HCT116 (cell line): ENCODE data around the gene TAF5L. TPM values are rescaled to one million over a fixed set of nuclear protein-coding genes. Genes with fewer than 3 reads are reported as not detected.

Source experiments
- ATAC-seq: fragments of 200-7000 bp; cut with Tn5 transposase; 2 replicates; pipeline ENCODE4 v1.9.1; 2020; ENCODE audit warnings: mild to moderate bottlenecking, moderate library complexity
- BruUV-seq: library from RNA; stranded (reverse); fragments of 400-500 nt; replicated peaks from 2 replicates; lab custom pipeline; 2021; lab: Mats Ljungman, UMichigan
- CTCF ChIA-PET: fragments of 300-600 bp; sonication (Branson Sonifier 250); formaldehyde crosslinking; loops from one replicate; lab custom pipeline; 2021; ENCODE audit warnings: antibody characterized with exemption; lab: Charles Lee
- POLR2A ChIA-PET: fragments of 300-600, 350-600 bp; sonication (Branson Sonifier 250); formaldehyde crosslinking; loops from one replicate; lab custom pipeline; 2021; ENCODE audit warnings: antibody characterized with exemption; lab: Charles Lee
- RAD21 ChIA-PET, 2 experiments: fragments of 300-600 bp; sonication (Branson Sonifier 250); formaldehyde crosslinking; loops; one replicate each; lab custom pipeline; 2023; ENCODE audit warnings: low total read pairs in 2 of 2; ENCODE audit not compliant: uncharacterized antibody in 2 of 2, unreplicated experiment in 2 of 2, low non-redundant PET in 1 of 2; lab: Charles Lee
- DNase-seq: peaks from one replicate; pipeline ENCODE4 v3.0.0-alpha.2; 2010; ENCODE audit warnings: low read depth, low spot score
- H2AFZ ChIP-seq: fragments of 200-600 bp; shearing (Covaris generic), sonication (generic); 2 replicates; pipeline ENCODE4 v1.6.1; 2017; ENCODE audit warnings: low read depth, mixed run types, mixed read lengths, antibody characterized with exemption, low read length; ENCODE audit not compliant: poor library complexity, severe bottlenecking
- H3K27ac ChIP-seq: 2 replicates; pipeline ENCODE4 v1.5.1; 2012; ENCODE audit warnings: low read depth, low read length
- H3K27me3 ChIP-seq: fragments of 200-600 bp; sonication (generic); 2 replicates; pipeline ENCODE4 v1.6.1; 2016; ENCODE audit warnings: mixed run types, low read length, mixed read lengths; ENCODE audit not compliant: insufficient read depth
- H3K36me3 ChIP-seq, 2 experiments: fragments of 200-500 bp in 1 of 2; fragments of 200-600 bp in 1 of 2; sonication (Bioruptor generic) in 1 of 2; sonication (generic) in 1 of 2; 2 replicates each; pipeline versions ENCODE4 v1.5.1 to v1.6.1; 2014 to 2016; ENCODE audit warnings: low read length in 2 of 2, inconsistent platforms in 1 of 2, mixed read lengths in 1 of 2, mixed run types in 1 of 2; ENCODE audit not compliant: insufficient read depth in 2 of 2, control insufficient read depth in 1 of 2
- H3K4me1 ChIP-seq, 2 experiments: fragments of 200-600 bp in 1 of 2; sonication (generic) in 1 of 2; 2 replicates each; pipeline versions ENCODE4 v1.5.1 to v1.6.1; 2012 to 2017; ENCODE audit warnings: low read length in 2 of 2, inconsistent platforms in 1 of 2, mild to moderate bottlenecking in 1 of 2, mixed read lengths in 1 of 2, mixed run types in 1 of 2, moderate library complexity in 1 of 2; ENCODE audit not compliant: insufficient read depth in 2 of 2, control insufficient read depth in 1 of 2
- H3K4me2 ChIP-seq: fragments of 200-600 bp; sonication (generic); 2 replicates; pipeline ENCODE4 v1.6.1; 2017; ENCODE audit warnings: mixed run types, low read length, mixed read lengths
- H3K4me3 ChIP-seq, 2 experiments: fragments of 200-600 bp in 1 of 2; sonication (generic) in 1 of 2; replicated peaks in 1 of 2; 2 replicates each; pipeline ENCODE4 v1.5.1; 2011 to 2016; ENCODE audit warnings: low read length in 2 of 2, control low read depth in 1 of 2, low read depth in 1 of 2, mild to moderate bottlenecking in 1 of 2, mixed read lengths in 1 of 2, mixed run types in 1 of 2
- H3K79me2 ChIP-seq: fragments of 200-600 bp; sonication (generic); 2 replicates; pipeline ENCODE4 v1.6.1; 2017; ENCODE audit warnings: mild to moderate bottlenecking, mixed run types, low read length, moderate library complexity, mixed read lengths; ENCODE audit not compliant: insufficient read depth
- H3K9ac ChIP-seq: fragments of 200-600 bp; sonication (generic); 2 replicates; pipeline ENCODE4 v1.6.1; 2016; ENCODE audit warnings: low read length, mixed read lengths
- H3K9me2 ChIP-seq: fragments of 200-600 bp; sonication (generic), shearing (Covaris generic); 2 replicates; pipeline ENCODE4 v1.6.1; 2017; ENCODE audit warnings: mixed run types, mild to moderate bottlenecking, moderate library complexity; ENCODE audit not compliant: insufficient read depth
- H3K9me3 ChIP-seq, 2 experiments: fragments of 200-500 bp in 1 of 2; fragments of 200-600 bp in 1 of 2; sonication (Bioruptor generic) in 1 of 2; sonication (generic) in 1 of 2; 2 replicates each; pipeline ENCODE4 v1.6.1; 2014 to 2017; ENCODE audit warnings: low read length in 2 of 2, mixed read lengths in 2 of 2, inconsistent platforms in 1 of 2, low read depth in 1 of 2, mild to moderate bottlenecking in 1 of 2, mixed run types in 1 of 2, moderate library complexity in 1 of 2; ENCODE audit not compliant: control insufficient read depth in 1 of 2, insufficient read depth in 1 of 2
- H4K20me1 ChIP-seq: fragments of 200-600 bp; sonication (generic), shearing (Covaris generic); 2 replicates; pipeline ENCODE4 v1.6.1; 2017; ENCODE audit warnings: mixed run types, mild to moderate bottlenecking, moderate library complexity; ENCODE audit not compliant: insufficient read depth
- ATF3 ChIP-seq: IDR thresholded peaks from 2 replicates; pipeline ENCODE4 v1.6.1; 2012
- CBX3 ChIP-seq: IDR thresholded peaks from 2 replicates; pipeline ENCODE4 v1.6.1; 2012; ENCODE audit warnings: low read depth
- CEBPB ChIP-seq: IDR thresholded peaks from 2 replicates; pipeline ENCODE4 v1.6.1; 2012; ENCODE audit warnings: low read depth
- CTCF ChIP-seq, 3 experiments: fragments of 200-600 bp in 1 of 3; sonication (generic) in 1 of 3; IDR thresholded peaks in 2 of 3; conservative IDR thresholded peaks in 1 of 3; 2 replicates each; pipeline ENCODE4 v1.5.1; 2012 to 2017; ENCODE audit warnings: low read depth in 2 of 3, low read length in 2 of 3, antibody characterized with exemption in 1 of 3, borderline replicate concordance in 1 of 3, control low read depth in 1 of 3, mild to moderate bottlenecking in 1 of 3, mixed read lengths in 1 of 3, mixed run types in 1 of 3, moderate library complexity in 1 of 3; ENCODE audit not compliant: insufficient read depth in 1 of 3
- EGR1 ChIP-seq: IDR thresholded peaks from 2 replicates; pipeline ENCODE4 v1.6.1; 2012; ENCODE audit warnings: low read depth
- EZH2 ChIP-seq: fragments of 200-600 bp; sonication (generic); IDR thresholded peaks from 2 replicates; pipeline ENCODE4 v1.6.1; 2017; ENCODE audit warnings: antibody characterized with exemption, mixed run types
- EZH2phosphoT487 ChIP-seq: fragments of 200-600 bp; IDR thresholded peaks from 2 replicates; pipeline ENCODE4 v1.6.1; 2018; ENCODE audit warnings: antibody characterized with exemption, borderline replicate concordance
- JUND ChIP-seq: IDR thresholded peaks from 2 replicates; pipeline ENCODE4 v1.6.1; 2012
- MAX ChIP-seq: IDR thresholded peaks from 2 replicates; pipeline ENCODE4 v1.6.1; 2012
- POLR2AphosphoS5 ChIP-seq: IDR thresholded peaks from 2 replicates; pipeline ENCODE4 v1.6.1; 2011; ENCODE audit warnings: mild to moderate bottlenecking, low read depth, low read length, moderate library complexity
- RAD21 ChIP-seq: IDR thresholded peaks from 2 replicates; pipeline ENCODE4 v1.6.1; 2012; ENCODE audit warnings: low read depth, mild to moderate bottlenecking
- SP1 ChIP-seq: IDR thresholded peaks from 2 replicates; pipeline ENCODE4 v1.6.1; 2012; ENCODE audit warnings: low read depth
- TCF7L2 ChIP-seq: IDR thresholded peaks from 2 replicates; pipeline ENCODE4 v1.7.0; 2011; ENCODE audit warnings: borderline replicate concordance, inconsistent platforms; ENCODE audit not compliant: insufficient read depth, insufficient read length; ENCODE audit errors: extremely low read depth
- YY1 ChIP-seq: IDR thresholded peaks from 2 replicates; pipeline ENCODE4 v1.6.1; 2011; ENCODE audit warnings: low read length, low read depth, moderate library complexity, mild to moderate bottlenecking; ENCODE audit not compliant: insufficient replicate concordance; ENCODE audit errors: extremely low read depth
- ZFX ChIP-seq: fragments of 450-650 bp; IDR thresholded peaks from 2 replicates; pipeline ENCODE4 v1.6.1; 2017
- ZNF274 ChIP-seq: fragments of 200-500 bp; sonication (Bioruptor generic); IDR thresholded peaks from 2 replicates; pipeline ENCODE4 v1.6.1; 2014; ENCODE audit warnings: mild to moderate bottlenecking, low read depth, low read length, inconsistent platforms
- intact Hi-C: fragments of 100-400 bp; cut with micrococcal nuclease; formaldehyde crosslinking; loops from 2 replicates; pipeline ENCODE4 v1.10.0; 2022
- total RNA-seq: library from RNA; stranded (reverse); gene quantifications from one replicate; pipeline ENCODE4 v1.2.1, GENCODE V29; 2021; ENCODE audit not compliant: unreplicated experiment

Gene TAF5L
- total RNA-seq, 1 experiment from 2014 or later = 22.4 TPM

GRCh38 chr1:229607370-229607769 lies 18.6 kb downstream of the TAF5L start:
- ChIA-PET RAD21 (no interaction called here), POLR2A (no interaction called here), CTCF (no interaction called here)
- Histone ChIP-seq H3K9me2 (no peaks in the 10 kb centered on the region), H3K4me3 (no peak overlapping the region), H3K79me2 (no peaks in the 10 kb centered on the region; the same call in 1 of the 2 replicates), H3K36me3 (peaks cover 31 to 42% of the 10 kb centered on the region in 2 experiments; a peak in 3 of 4 replicates), H3K27me3 (no peaks in the 10 kb centered on the region), H3K9ac (no peak overlapping the region), H3K4me2 (no peak overlapping the region), H3K27ac (no peak overlapping the region), H3K9me3 (no peaks in the 10 kb centered on the region), H4K20me1 (no peaks in the 10 kb centered on the region), H3K4me1 (no peaks in the 10 kb centered on the region), H2AFZ (no peak overlapping the region)
- TF ChIP-seq POLR2AphosphoS5 (no peak), MAX (no peak), YY1 (no peak), CBX3 (no peak)
- no TSS peak for BruUV-seq
- no peak for ATAC-seq
- DNase-seq = no peak
- intact Hi-C loops = no loop called here

- ATAC-seq (no peak), DNase-seq (no peak)
- RAD21 ChIA-PET = no interaction called here
- H3K27me3 ChIP-seq = no peaks in the 10 kb centered on the region
- peaks cover 20 to 31% of the 10 kb centered on the region in 2 experiments; a peak in 3 of 4 replicates for H3K36me3 ChIP-seq
- no peaks in the 10 kb centered on the region for H3K9me3 ChIP-seq
- no peak for TF ChIP-seq JUND
- no peak for TF ChIP-seq CTCF (IDR thresholded peaks at IDR 0.05 in 2 of 3, conservative IDR thresholded peaks at IDR 0.05 in 1 of 3; ENCODE audit: borderline replicate concordance in 1 of 3, insufficient read depth in 1 of 3, low read depth in 2 of 3, low read length in 2 of 3)
- no peak for TF ChIP-seq ATF3
- no peak for TF ChIP-seq EGR1
- TF ChIP-seq YY1 = no peak
- TF ChIP-seq EZH2 = no peak
- TF ChIP-seq EZH2phosphoT487 = no peak
- TF ChIP-seq TCF7L2 = no peak
- no peak for TF ChIP-seq CBX3
- no peak for TF ChIP-seq CEBPB
- TF ChIP-seq ZNF274 = no peak
- TF ChIP-seq SP1 = no peak
- no peak for TF ChIP-seq ZFX
- no peak for TF ChIP-seq RAD21
- no TSS peak for BruUV-seq
- no peak overlapping the region for H2AFZ ChIP-seq
- POLR2A ChIA-PET = no interaction called here
- no peaks in the 10 kb centered on the region for H3K9me2 ChIP-seq
- H3K4me2 ChIP-seq = no peak overlapping the region
- no peak overlapping the region for H3K27ac ChIP-seq
- H4K20me1 ChIP-seq = no peaks in the 10 kb centered on the region; the same call in 1 of the 2 replicates
- H3K4me3 ChIP-seq = no peak overlapping the region
- no peak overlapping the region for H3K9ac ChIP-seq
- H3K4me1 ChIP-seq = no peaks in the 10 kb centered on the region
- intact Hi-C loops = no loop called here
- H3K79me2 ChIP-seq = peaks cover 7% of the 10 kb centered on the region
- CTCF ChIA-PET = no interaction called here
Observed at GRCh38 chr1:229603371-229604005, 22.4 kb downstream of the TAF5L start.
